Measurements from ENCODE around the gene SPAG16. TPM values are rescaled to one million over a fixed set of nuclear protein-coding genes. Genes with fewer than 3 reads are reported as not detected.

The SPAG16 gene
- polyA plus RNA-seq, 1 donor = 53.7 TPM

DNA sequence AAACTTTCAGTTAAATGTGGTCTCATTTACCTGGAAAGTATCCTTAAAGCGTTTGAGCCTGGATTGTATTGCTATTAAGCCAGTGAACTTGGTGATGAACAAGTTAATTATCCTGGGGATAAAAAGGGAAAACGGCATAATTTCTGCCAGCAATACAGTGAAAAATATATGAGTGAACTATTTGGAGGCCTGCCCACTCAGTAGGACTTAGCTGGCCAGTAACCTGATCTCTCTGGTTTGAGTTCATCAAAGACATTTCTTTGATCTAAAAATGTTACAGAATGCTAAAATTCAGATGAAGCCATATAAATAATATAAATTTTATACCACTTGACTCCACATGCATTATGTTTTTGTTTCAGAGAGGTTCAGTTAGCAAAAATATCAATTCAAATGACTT lies 885.5 kb downstream of the SPAG16 start:
- no peak for DNase-seq
- Histone ChIP-seq H3K9me3 (ENCODE audit: control insufficient read depth, low read depth, low read length) (no peaks in the 10 kb centered on the region), H3K27me3 (ENCODE audit: control insufficient read depth, insufficient read depth, low read length) (no peaks in the 10 kb centered on the region), H3K27ac (ENCODE audit: low read length) (no peak overlapping the region), H3K4me1 (ENCODE audit: control insufficient read depth, insufficient read depth, low read length) (no peaks in the 10 kb centered on the region), H3K36me3 (ENCODE audit: control insufficient read depth, insufficient read depth, low read length) (no peaks in the 10 kb centered on the region), H3K4me3 (ENCODE audit: low read length) (no peak overlapping the region)
- no CpG with 5 or more reads among the region's 2 CpGs for WGBS (ENCODE audit: insufficient coverage, low lambda C conversion rate)

DNA sequence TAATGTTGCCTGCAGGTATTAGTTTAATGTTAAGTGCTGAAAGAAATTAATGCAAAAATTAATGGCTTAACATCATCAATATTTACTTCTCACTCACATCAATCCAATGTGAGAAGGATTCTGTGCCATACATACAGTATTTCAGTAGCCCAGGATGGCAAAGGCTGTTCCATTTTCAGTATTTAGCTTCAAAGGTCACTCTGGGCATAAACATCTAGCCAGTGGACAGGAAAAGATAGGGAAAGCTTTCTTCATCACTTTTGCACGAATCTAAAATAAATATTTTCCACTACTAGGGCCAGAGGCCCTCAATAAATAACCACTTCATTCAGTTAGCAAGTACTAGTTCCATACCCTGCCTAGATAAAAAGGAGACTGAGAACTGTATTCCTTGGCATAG lies 890.3 kb downstream of the SPAG16 start:
- H3K4me1 ChIP-seq (ENCODE audit: control insufficient read depth, insufficient read depth, low read length) = no peaks in the 10 kb centered on the region

GRCh38 chr2:214180071-214180470 lies 895.8 kb downstream of the SPAG16 start:
- no peaks in the 10 kb centered on the region for H3K4me1 ChIP-seq (ENCODE audit: control insufficient read depth, insufficient read depth, low read length)
- H3K27ac ChIP-seq (ENCODE audit: low read length) = no peak overlapping the region
- H3K27me3 ChIP-seq (ENCODE audit: control insufficient read depth, insufficient read depth, low read length) = no peaks in the 10 kb centered on the region
- no peak overlapping the region for H3K4me3 ChIP-seq (ENCODE audit: low read length)
- no CpG with 5 or more reads among the region's 1 CpG for WGBS (ENCODE audit: insufficient coverage, low lambda C conversion rate)
- DNase-seq = no peak
- H3K9me3 ChIP-seq (ENCODE audit: control insufficient read depth, low read depth, low read length) = no peaks in the 10 kb centered on the region
- no peaks in the 10 kb centered on the region for H3K36me3 ChIP-seq (ENCODE audit: control insufficient read depth, insufficient read depth, low read length)

More for the DNA sequence above, 890.3 kb downstream of the SPAG16 start:
- Histone ChIP-seq H3K27ac (ENCODE audit: low read length) (no peak overlapping the region), H3K4me3 (ENCODE audit: low read length) (no peak overlapping the region), H3K9me3 (ENCODE audit: control insufficient read depth, low read depth, low read length) (no peaks in the 10 kb centered on the region), H3K36me3 (ENCODE audit: control insufficient read depth, insufficient read depth, low read length) (no peaks in the 10 kb centered on the region), H3K27me3 (ENCODE audit: control insufficient read depth, insufficient read depth, low read length) (no peaks in the 10 kb centered on the region)
- no CpG with 5 or more reads among the region's 1 CpG for WGBS (ENCODE audit: insufficient coverage, low lambda C conversion rate)
- no peak for DNase-seq

DNA sequence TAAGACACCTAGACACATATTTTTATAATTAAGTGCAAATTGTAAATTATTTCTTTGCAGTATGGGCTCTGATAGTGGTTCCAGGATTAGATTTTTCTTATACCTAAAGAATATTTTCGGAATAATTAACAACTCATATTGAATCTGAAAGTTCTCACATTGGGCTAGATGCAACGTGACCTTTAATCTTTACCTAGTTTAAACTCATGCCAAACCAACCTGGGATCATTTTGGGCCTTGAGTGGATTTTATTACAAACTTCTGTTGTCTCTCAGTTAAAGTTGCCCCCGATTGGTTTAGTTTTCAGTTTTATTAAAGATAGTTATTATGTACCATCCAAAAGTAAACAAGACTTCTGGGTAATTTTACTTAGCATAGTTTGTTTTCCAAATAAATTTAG lies 896.4 kb downstream of the SPAG16 start:
- Histone ChIP-seq H3K27ac (ENCODE audit: low read length) (no peak overlapping the region), H3K9me3 (ENCODE audit: control insufficient read depth, low read depth, low read length) (no peaks in the 10 kb centered on the region), H3K36me3 (ENCODE audit: control insufficient read depth, insufficient read depth, low read length) (no peaks in the 10 kb centered on the region), H3K4me3 (ENCODE audit: low read length) (no peak overlapping the region), H3K27me3 (ENCODE audit: control insufficient read depth, insufficient read depth, low read length) (no peaks in the 10 kb centered on the region), H3K4me1 (ENCODE audit: control insufficient read depth, insufficient read depth, low read length) (no peaks in the 10 kb centered on the region)
- 90% methylated on average over 2 of the region's 3 CpGs for WGBS (ENCODE audit: insufficient coverage, low lambda C conversion rate)
- DNase-seq = no peak

DNA sequence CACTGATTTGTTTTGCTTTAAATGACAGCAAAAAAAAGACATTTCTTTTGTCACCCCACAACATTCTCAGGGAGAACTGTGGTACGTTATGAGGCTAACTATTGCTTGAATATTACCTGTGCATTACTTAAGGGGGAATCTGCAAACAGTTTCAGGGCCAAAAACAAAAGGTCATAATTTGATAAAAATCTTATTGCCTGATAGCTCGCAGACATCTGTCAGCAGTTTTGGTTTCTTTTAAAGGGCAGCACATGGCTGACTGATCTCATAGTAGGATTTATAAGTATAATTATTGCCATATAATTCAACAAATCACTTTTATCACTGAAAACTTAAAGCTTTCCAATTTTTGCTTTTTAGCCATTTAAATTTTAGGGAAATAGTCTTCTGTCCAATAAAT lies 900.2 kb downstream of the SPAG16 start:
- DNase-seq = no peak
- no peak overlapping the region for H3K4me3 ChIP-seq (ENCODE audit: low read length)
- H3K36me3 ChIP-seq (ENCODE audit: control insufficient read depth, insufficient read depth, low read length) = no peaks in the 10 kb centered on the region
- H3K27me3 ChIP-seq (ENCODE audit: control insufficient read depth, insufficient read depth, low read length) = no peaks in the 10 kb centered on the region
- H3K9me3 ChIP-seq (ENCODE audit: control insufficient read depth, low read depth, low read length) = no peaks in the 10 kb centered on the region
- WGBS (ENCODE audit: insufficient coverage, low lambda C conversion rate) = 57% methylated on average over 2 of the region's 2 CpGs
- H3K4me1 ChIP-seq (ENCODE audit: control insufficient read depth, insufficient read depth, low read length) = no peaks in the 10 kb centered on the region
- no peak overlapping the region for H3K27ac ChIP-seq (ENCODE audit: low read length)

DNA sequence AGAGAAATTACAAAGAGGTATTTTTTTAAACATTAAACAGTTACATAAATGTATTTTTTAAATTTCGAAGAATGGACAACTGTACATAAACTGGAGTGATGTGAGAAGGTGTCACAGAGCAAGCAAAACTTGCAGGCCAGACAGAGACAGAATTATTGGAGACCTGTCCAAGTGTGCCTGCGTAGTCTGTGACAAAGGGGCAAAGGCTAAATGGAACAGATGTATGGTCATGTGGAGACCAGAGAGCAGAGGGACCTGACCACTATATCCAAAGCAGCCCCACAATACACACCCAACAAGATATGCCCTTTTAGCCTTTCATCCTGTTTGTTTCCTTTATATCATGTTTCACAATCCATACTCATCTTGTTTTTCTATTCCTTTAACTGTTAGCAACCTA lies 901.3 kb downstream of the SPAG16 start:
- no CpG with 5 or more reads among the region's 2 CpGs for WGBS (ENCODE audit: insufficient coverage, low lambda C conversion rate)

GRCh38 chr2:214192711-214193110 lies 908.4 kb downstream of the SPAG16 start:
- DNase-seq = no peak
- H3K27ac ChIP-seq (ENCODE audit: low read length) = no peak overlapping the region
- H3K36me3 ChIP-seq (ENCODE audit: control insufficient read depth, insufficient read depth, low read length) = no peaks in the 10 kb centered on the region
- no CpG with 5 or more reads among the region's 3 CpGs for WGBS (ENCODE audit: insufficient coverage, low lambda C conversion rate)
- no peaks in the 10 kb centered on the region for H3K27me3 ChIP-seq (ENCODE audit: control insufficient read depth, insufficient read depth, low read length)
- H3K4me3 ChIP-seq (ENCODE audit: low read length) = no peak overlapping the region
- H3K4me1 ChIP-seq (ENCODE audit: control insufficient read depth, insufficient read depth, low read length) = no peaks in the 10 kb centered on the region
- H3K9me3 ChIP-seq (ENCODE audit: control insufficient read depth, low read depth, low read length) = no peaks in the 10 kb centered on the region

More for the DNA sequence above, 901.3 kb downstream of the SPAG16 start:
- H3K4me3 ChIP-seq (ENCODE audit: low read length) = no peak overlapping the region
- no peaks in the 10 kb centered on the region for H3K36me3 ChIP-seq (ENCODE audit: control insufficient read depth, insufficient read depth, low read length)
- H3K27me3 ChIP-seq (ENCODE audit: control insufficient read depth, insufficient read depth, low read length) = no peaks in the 10 kb centered on the region
- peak; percentile 18 to 25 for DNase-seq
- no peaks in the 10 kb centered on the region for H3K9me3 ChIP-seq (ENCODE audit: control insufficient read depth, low read depth, low read length)
- H3K4me1 ChIP-seq (ENCODE audit: control insufficient read depth, insufficient read depth, low read length) = no peaks in the 10 kb centered on the region
- peak overlapping the region; percentile 51 for H3K27ac ChIP-seq (ENCODE audit: low read length)

DNA sequence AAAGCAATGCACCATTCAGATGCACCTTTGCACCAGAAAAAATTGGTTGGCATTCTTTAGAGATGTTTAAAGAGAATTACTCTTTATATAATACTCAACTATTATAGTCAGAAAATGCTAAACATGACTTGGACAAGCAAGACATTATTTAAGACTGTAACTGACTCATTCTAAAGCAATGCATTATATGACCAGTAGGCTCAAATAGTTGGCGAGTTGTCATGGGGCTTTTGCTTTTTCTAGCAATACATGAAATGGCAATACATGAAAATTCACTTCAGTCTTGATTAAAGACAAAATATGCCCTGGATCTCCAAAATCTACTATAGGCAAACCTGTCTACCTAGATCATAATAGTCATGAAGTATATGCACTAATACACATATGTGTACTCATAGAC lies 909.7 kb downstream of the SPAG16 start:
- Histone ChIP-seq H3K27ac (ENCODE audit: low read length) (no peak overlapping the region), H3K9me3 (ENCODE audit: control insufficient read depth, low read depth, low read length) (no peaks in the 10 kb centered on the region), H3K4me1 (ENCODE audit: control insufficient read depth, insufficient read depth, low read length) (no peaks in the 10 kb centered on the region), H3K4me3 (ENCODE audit: low read length) (no peak overlapping the region), H3K27me3 (ENCODE audit: control insufficient read depth, insufficient read depth, low read length) (no peaks in the 10 kb centered on the region), H3K36me3 (ENCODE audit: control insufficient read depth, insufficient read depth, low read length) (no peaks in the 10 kb centered on the region)
- no peak for DNase-seq
- no CpG with 5 or more reads among the region's 1 CpG for WGBS (ENCODE audit: insufficient coverage, low lambda C conversion rate)

- Histone ChIP-seq H3K36me3 (ENCODE audit: control insufficient read depth, insufficient read depth, low read length) (no peaks in the 10 kb centered on the region), H3K27me3 (ENCODE audit: control insufficient read depth, insufficient read depth, low read length) (no peaks in the 10 kb centered on the region), H3K4me3 (ENCODE audit: low read length) (no peak overlapping the region), H3K27ac (ENCODE audit: low read length) (no peak overlapping the region), H3K4me1 (ENCODE audit: control insufficient read depth, insufficient read depth, low read length) (no peaks in the 10 kb centered on the region), H3K9me3 (ENCODE audit: control insufficient read depth, low read depth, low read length) (no peaks in the 10 kb centered on the region)
- WGBS (ENCODE audit: insufficient coverage, low lambda C conversion rate) = no CpG with 5 or more reads among the region's 2 CpGs
- no peak for DNase-seq
Measured at GRCh38 chr2:214196260-214196659, 912.0 kb downstream of the SPAG16 start.

- Histone ChIP-seq H3K27me3 (ENCODE audit: control insufficient read depth, insufficient read depth, low read length) (no peaks in the 10 kb centered on the region), H3K4me3 (ENCODE audit: low read length) (no peak overlapping the region), H3K4me1 (ENCODE audit: control insufficient read depth, insufficient read depth, low read length) (no peaks in the 10 kb centered on the region), H3K9me3 (ENCODE audit: control insufficient read depth, low read depth, low read length) (no peaks in the 10 kb centered on the region), H3K27ac (ENCODE audit: low read length) (no peak overlapping the region), H3K36me3 (ENCODE audit: control insufficient read depth, insufficient read depth, low read length) (no peaks in the 10 kb centered on the region)
- no peak for DNase-seq
- 88% methylated on average over 2 of the region's 2 CpGs for WGBS (ENCODE audit: insufficient coverage, low lambda C conversion rate)
Measured at GRCh38 chr2:214201892-214202291, 917.6 kb downstream of the SPAG16 start.

GRCh38 chr2:214203214-214203613 lies 919.0 kb downstream of the SPAG16 start:
- WGBS (ENCODE audit: insufficient coverage, low lambda C conversion rate) = no CpG with 5 or more reads among the region's 3 CpGs
- Histone ChIP-seq H3K27me3 (ENCODE audit: control insufficient read depth, insufficient read depth, low read length) (no peaks in the 10 kb centered on the region), H3K4me1 (ENCODE audit: control insufficient read depth, insufficient read depth, low read length) (no peaks in the 10 kb centered on the region), H3K9me3 (ENCODE audit: control insufficient read depth, low read depth, low read length) (no peaks in the 10 kb centered on the region), H3K36me3 (ENCODE audit: control insufficient read depth, insufficient read depth, low read length) (no peaks in the 10 kb centered on the region), H3K4me3 (ENCODE audit: low read length) (no peak overlapping the region), H3K27ac (ENCODE audit: low read length) (no peak overlapping the region)
- no peak for DNase-seq

Measured in large intestine (tissue), 3 donors.